ENCODE results near the gene CHCHD10.

GRCh38 chr22:23779083-23779482 lies 11.3 kb upstream of the CHCHD10 start:
- TF ChIP-seq CTCF (IDR thresholded peaks at IDR 0.05): no peak
- TF ChIP-seq EP300 (IDR thresholded peaks at IDR 0.05): no peak
